Suprapubic skin (tissue), 3 donors: Measurements from ENCODE around the gene PPM1H.

Experiments used
- CTCF ChIP-seq, 2 donors: fragments of 200-600 bp in 1 of 2; fragments of 450-650 bp in 1 of 2; sonication (generic) in 1 of 2; IDR thresholded peaks; one replicate each; pipeline ENCODE4 v1.5.1; 2016 to 2019; ENCODE audit warnings: antibody characterized with exemption in 2 of 2, mild to moderate bottlenecking in 1 of 2, moderate library complexity in 1 of 2
- EP300 ChIP-seq: sonication (generic); formaldehyde crosslinking; IDR thresholded peaks from one replicate; pipeline ENCODE4 v1.6.1; 2017; ENCODE audit warnings: antibody characterized with exemption
- POLR2A ChIP-seq, 2 donors: fragments of 450-650 bp; IDR thresholded peaks; one replicate each; pipeline ENCODE4 v1.6.1; 2017; ENCODE audit warnings: antibody characterized with exemption in 2 of 2, mild to moderate bottlenecking in 2 of 2, moderate library complexity in 2 of 2

GRCh38 chr12:62625228-62625627, 309.7 kb downstream of the PPM1H start:
- no peak for TF ChIP-seq POLR2A (IDR thresholded peaks at IDR 0.05)
- TF ChIP-seq EP300 = no peak
- TF ChIP-seq CTCF (IDR thresholded peaks at IDR 0.05) = no peak
